K562 (cell line): ENCODE results near the gene HOATZ. TPM values are rescaled to one million over a fixed set of nuclear protein-coding genes. Genes with fewer than 3 reads are reported as not detected.
A peak's percentile ranks its signal among the peaks of the same experiment; 100 is the strongest.

Source experiments
- microRNA counts: library from miRNA; unstranded; fragments of <30 nt; microRNA quantifications from one replicate; lab custom pipeline; 2016
- microRNA-seq: library from miRNA; unstranded; fragments of <30 nt; microRNA quantifications from one replicate; pipeline ENCODE4, GENCODE V29; 2018; ENCODE audit warnings: borderline microRNAs expressed
- polyA plus RNA-seq, 8 experiments: library from polyadenylated mRNA; depleted of rRNA in 4 of 8; stranded (reverse) in 5 of 8; unstranded in 3 of 8; fragments of >200 nt; fragmentation: Nextera tagmentation in 2 of 8; fragmentation: Illumina TruSeq in 1 of 8; extraction: Ambion mirVana in 2 of 8; extraction: Trizol in 1 of 8; gene quantifications; 2 replicates each; pipeline versions ENCODE4 v1.2.1 to v1.2.3, GENCODE V29; 2011 to 2014; ENCODE audit warnings: inconsistent platforms in 1 of 8, missing spikeins in 1 of 8
- small RNA-seq: library from RNA; depleted of rRNA; stranded (forward); fragments of <200 nt; gene quantifications from one replicate; pipeline ENCODE3, GENCODE V24; 2014
- total RNA-seq, 7 experiments: library from RNA; depleted of rRNA in 6 of 7; stranded (reverse); fragments of >200 nt in 6 of 7; fragmentation: Illumina TruSeq in 2 of 7; extraction: Trizol in 2 of 7; gene quantifications; 2 replicates each; pipeline versions ENCODE4 v1.2.1 to v1.2.3, GENCODE V29; 2011 to 2021; ENCODE audit warnings: low replicate concordance in 1 of 7
- TF ChIP-seq, protein P1 (sequence below), 3 experiments: IDR thresholded peaks in 2 of 3; conservative IDR thresholded peaks in 1 of 3; 2 replicates each; pipeline ENCODE4 v1.5.1; 2011 to 2012; ENCODE audit warnings: low read length in 3 of 3, mild to moderate bottlenecking in 3 of 3, control low read depth in 2 of 3, improper control_type of control experiment in 1 of 3, inconsistent platforms in 1 of 3, low read depth in 1 of 3, mixed read lengths in 1 of 3, moderate library complexity in 1 of 3; ENCODE audit not compliant: insufficient read depth in 2 of 3

HOATZ gene
- total and polyA plus RNA-seq, 9 of the 15 experiments (the other 6 are each of a cell fraction or from before 2014, with no cell fraction given): not detected

- TF ChIP-seq, protein P1, sequence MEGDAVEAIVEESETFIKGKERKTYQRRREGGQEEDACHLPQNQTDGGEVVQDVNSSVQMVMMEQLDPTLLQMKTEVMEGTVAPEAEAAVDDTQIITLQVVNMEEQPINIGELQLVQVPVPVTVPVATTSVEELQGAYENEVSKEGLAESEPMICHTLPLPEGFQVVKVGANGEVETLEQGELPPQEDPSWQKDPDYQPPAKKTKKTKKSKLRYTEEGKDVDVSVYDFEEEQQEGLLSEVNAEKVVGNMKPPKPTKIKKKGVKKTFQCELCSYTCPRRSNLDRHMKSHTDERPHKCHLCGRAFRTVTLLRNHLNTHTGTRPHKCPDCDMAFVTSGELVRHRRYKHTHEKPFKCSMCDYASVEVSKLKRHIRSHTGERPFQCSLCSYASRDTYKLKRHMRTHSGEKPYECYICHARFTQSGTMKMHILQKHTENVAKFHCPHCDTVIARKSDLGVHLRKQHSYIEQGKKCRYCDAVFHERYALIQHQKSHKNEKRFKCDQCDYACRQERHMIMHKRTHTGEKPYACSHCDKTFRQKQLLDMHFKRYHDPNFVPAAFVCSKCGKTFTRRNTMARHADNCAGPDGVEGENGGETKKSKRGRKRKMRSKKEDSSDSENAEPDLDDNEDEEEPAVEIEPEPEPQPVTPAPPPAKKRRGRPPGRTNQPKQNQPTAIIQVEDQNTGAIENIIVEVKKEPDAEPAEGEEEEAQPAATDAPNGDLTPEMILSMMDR (IDR thresholded peaks at IDR 0.05 in 2 of 3, conservative IDR thresholded peaks at IDR 0.05 in 1 of 3; ENCODE audit: insufficient read depth in 2 of 3, low read depth in 1 of 3, low read length in 3 of 3): peak; percentile 44 to 73 (median 69); a peak in 5 of 6 replicates
Measured at GRCh38 chr11:111586388-111586831, 71.8 kb downstream of the HOATZ start (continued).

MicroRNAs within 50 kb of the gene (microRNA counts, 767-probe panel; counts per million panel counts)
- microRNA hsa-miR-34b-3p (lab: Ali Mortazavi, UCI): 1,139 counts per million, percentile 25 among the panel's probes with 10 or more counts
- not detected for microRNA hsa-miR-34c-3p (lab: Ali Mortazavi, UCI)
- microRNA hsa-miR-34c-5p (lab: Ali Mortazavi, UCI): not detected

Small RNA genes lying within 50 kb of the gene (microRNA-seq; reads per million reads assigned to microRNA genes)
- 0.64 reads per million for gene MIR34B
- gene MIR34C: 11.0 reads per million, percentile 58 among the genes with 10 or more reads in this experiment

Small RNA genes lying within 50 kb of the gene (small RNA-seq; reads per million reads assigned to genes)
- gene MIR34B (0.29 reads per million), gene MIR34C (2.3 reads per million, percentile 84 among the genes with 10 or more reads in this experiment)

Other genes starting within 250 kb of the HOATZ start
- not detected in 2 replicates for gene POU2AF3, start 216.2 kb upstream of the HOATZ start, total RNA-seq (2014; rRNA removed)
- not detected in 2 replicates for gene POU2AF3, start 216.2 kb upstream of the HOATZ start, total RNA-seq (2014; rRNA removed; fragmentation: Illumina TruSeq; extraction: Trizol)
- gene POU2AF3, start 216.2 kb upstream of the HOATZ start, total RNA-seq (2015; rRNA removed; fragmentation: Illumina TruSeq; extraction: Trizol): not detected in 2 replicates
- gene POU2AF3, start 216.2 kb upstream of the HOATZ start, total RNA-seq (2021): not detected in 2 replicates
- gene POU2AF3, start 216.2 kb upstream of the HOATZ start, polyA plus RNA-seq (2011; rRNA removed): not detected in 2 replicates
- gene POU2AF3, start 216.2 kb upstream of the HOATZ start, polyA plus RNA-seq (2014; fragmentation: Illumina TruSeq; extraction: Trizol): not detected in 2 replicates
- gene POU2AF3, start 216.2 kb upstream of the HOATZ start, polyA plus RNA-seq (2014; fragmentation: Nextera tagmentation; extraction: Ambion mirVana): not detected
- gene POU2AF3, start 216.2 kb upstream of the HOATZ start, polyA plus RNA-seq (2014; rRNA removed): not detected in 2 replicates
- not detected in 2 replicates for gene POU2AF1, start 135.5 kb upstream of the HOATZ start, total RNA-seq (2014; rRNA removed)
- gene POU2AF1, start 135.5 kb upstream of the HOATZ start, total RNA-seq (2014; rRNA removed; fragmentation: Illumina TruSeq; extraction: Trizol): not detected in 2 replicates
- gene POU2AF1, start 135.5 kb upstream of the HOATZ start, total RNA-seq (2015; rRNA removed; fragmentation: Illumina TruSeq; extraction: Trizol): not detected in 2 replicates
- 0.09 and 0.16 TPM in 2 replicates for gene POU2AF1, start 135.5 kb upstream of the HOATZ start, total RNA-seq (2021)
- gene POU2AF1, start 135.5 kb upstream of the HOATZ start, polyA plus RNA-seq (2011; rRNA removed): not detected in 2 replicates
- not detected in 2 replicates for gene POU2AF1, start 135.5 kb upstream of the HOATZ start, polyA plus RNA-seq (2014; fragmentation: Illumina TruSeq; extraction: Trizol)
- not detected for gene POU2AF1, start 135.5 kb upstream of the HOATZ start, polyA plus RNA-seq (2014; fragmentation: Nextera tagmentation; extraction: Ambion mirVana)
- not detected in 2 replicates for gene POU2AF1, start 135.5 kb upstream of the HOATZ start, polyA plus RNA-seq (2014; rRNA removed)
- not detected in 2 replicates for gene BTG4, start 2.4 kb upstream of the HOATZ start, total RNA-seq (2014; rRNA removed)
- gene BTG4, start 2.4 kb upstream of the HOATZ start, total RNA-seq (2014; rRNA removed; fragmentation: Illumina TruSeq; extraction: Trizol): not detected in 2 replicates
- gene BTG4, start 2.4 kb upstream of the HOATZ start, total RNA-seq (2015; rRNA removed; fragmentation: Illumina TruSeq; extraction: Trizol): not detected in 2 replicates
- not detected in 2 replicates for gene BTG4, start 2.4 kb upstream of the HOATZ start, total RNA-seq (2021)
- not detected in 2 replicates for gene BTG4, start 2.4 kb upstream of the HOATZ start, polyA plus RNA-seq (2011; rRNA removed)
- not detected in 2 replicates for gene BTG4, start 2.4 kb upstream of the HOATZ start, polyA plus RNA-seq (2014; fragmentation: Illumina TruSeq; extraction: Trizol)
- gene BTG4, start 2.4 kb upstream of the HOATZ start, polyA plus RNA-seq (2014; fragmentation: Nextera tagmentation; extraction: Ambion mirVana): not detected
- gene BTG4, start 2.4 kb upstream of the HOATZ start, polyA plus RNA-seq (2014; rRNA removed): not detected in 2 replicates
- not detected in 2 replicates for gene LAYN, start 25.9 kb downstream of the HOATZ start, total RNA-seq (2014; rRNA removed)
- gene LAYN, start 25.9 kb downstream of the HOATZ start, total RNA-seq (2014; rRNA removed; fragmentation: Illumina TruSeq; extraction: Trizol): not detected in 2 replicates
- gene LAYN, start 25.9 kb downstream of the HOATZ start, total RNA-seq (2015; rRNA removed; fragmentation: Illumina TruSeq; extraction: Trizol): not detected in 2 replicates
- not detected in 2 replicates for gene LAYN, start 25.9 kb downstream of the HOATZ start, total RNA-seq (2021)
- gene LAYN, start 25.9 kb downstream of the HOATZ start, polyA plus RNA-seq (2011; rRNA removed): not detected in 2 replicates
- not detected in 2 replicates for gene LAYN, start 25.9 kb downstream of the HOATZ start, polyA plus RNA-seq (2014; fragmentation: Illumina TruSeq; extraction: Trizol)
- not detected for gene LAYN, start 25.9 kb downstream of the HOATZ start, polyA plus RNA-seq (2014; fragmentation: Nextera tagmentation; extraction: Ambion mirVana)
- not detected in 2 replicates for gene LAYN, start 25.9 kb downstream of the HOATZ start, polyA plus RNA-seq (2014; rRNA removed)
- 3.4 and 4.1 TPM in 2 replicates for gene SIK2, start 87.7 kb downstream of the HOATZ start, total RNA-seq (2014; rRNA removed)
- 3.7 and 3.8 TPM in 2 replicates for gene SIK2, start 87.7 kb downstream of the HOATZ start, total RNA-seq (2014; rRNA removed; fragmentation: Illumina TruSeq; extraction: Trizol)
- 4.5 and 4.8 TPM in 2 replicates for gene SIK2, start 87.7 kb downstream of the HOATZ start, total RNA-seq (2015; rRNA removed; fragmentation: Illumina TruSeq; extraction: Trizol)
- gene SIK2, start 87.7 kb downstream of the HOATZ start, total RNA-seq (2021): 6.4 and 11.3 TPM in 2 replicates
- gene SIK2, start 87.7 kb downstream of the HOATZ start, polyA plus RNA-seq (2011; rRNA removed): 7.3 and 10.3 TPM in 2 replicates
- gene SIK2, start 87.7 kb downstream of the HOATZ start, polyA plus RNA-seq (2014; fragmentation: Illumina TruSeq; extraction: Trizol): 9.3 and 11.6 TPM in 2 replicates
- gene SIK2, start 87.7 kb downstream of the HOATZ start, polyA plus RNA-seq (2014; fragmentation: Nextera tagmentation; extraction: Ambion mirVana): under 1 TPM; 0.74 to 0.77 TPM
- 3.2 and 3.3 TPM in 2 replicates for gene SIK2, start 87.7 kb downstream of the HOATZ start, polyA plus RNA-seq (2014; rRNA removed)